MM.1S (cell line): Measurements from ENCODE around the gene HIKESHI.

Source experiments
- DNase-seq: peaks from one replicate; pipeline ENCODE4 v3.0.0-alpha.2; 2015
- H2AFZ ChIP-seq: fragments of 300-600 bp; sonication (generic); 2 replicates; pipeline ENCODE4 v1.6.0; 2016; ENCODE audit warnings: antibody characterized with exemption, low read length
- H3F3A ChIP-seq: fragments of 300-600 bp; sonication (generic); 2 replicates; pipeline ENCODE4 v1.6.1; 2016; ENCODE audit warnings: mild to moderate bottlenecking, antibody characterized with exemption, low read length, moderate library complexity, mixed read lengths; ENCODE audit not compliant: insufficient read depth
- H3K27ac ChIP-seq: fragments of 300-600 bp; sonication (generic); 2 replicates; pipeline ENCODE4 v1.5.1; 2016; ENCODE audit warnings: mild to moderate bottlenecking, low read length
- H3K27me3 ChIP-seq: fragments of 300-600 bp; sonication (generic); replicated peaks from 2 replicates; pipeline ENCODE4 v1.6.0; 2016; ENCODE audit warnings: low read length; ENCODE audit not compliant: insufficient read depth
- H3K36me3 ChIP-seq: fragments of 300-600 bp; sonication (generic); replicated peaks from 2 replicates; pipeline ENCODE4 v1.6.1; 2016; ENCODE audit warnings: mild to moderate bottlenecking, low read length, mixed read lengths; ENCODE audit not compliant: insufficient read depth
- H3K4me1 ChIP-seq: fragments of 300-600 bp; sonication (generic); 2 replicates; pipeline ENCODE4 v1.6.1; 2016; ENCODE audit warnings: low read length, mixed read lengths
- H3K4me2 ChIP-seq: fragments of 300-600 bp; sonication (generic); 2 replicates; pipeline ENCODE4 v1.6.0; 2016; ENCODE audit warnings: low read depth, low read length
- H3K4me3 ChIP-seq: fragments of 300-600 bp; sonication (generic); 2 replicates; pipeline ENCODE4 v1.5.1; 2016; ENCODE audit warnings: low read length, mixed read lengths
- H3K79me2 ChIP-seq: fragments of 300-600 bp; sonication (generic); 2 replicates; pipeline ENCODE4 v1.6.1; 2016; ENCODE audit warnings: mixed run types, low read length, mixed read lengths
- H3K9ac ChIP-seq: fragments of 300-600 bp; sonication (generic); 2 replicates; pipeline ENCODE4 v1.6.1; 2016; ENCODE audit warnings: low read length, mixed read lengths
- H3K9me2 ChIP-seq: fragments of 300-600 bp; sonication (generic); replicated peaks from 2 replicates; pipeline ENCODE4 v1.6.1; 2016; ENCODE audit warnings: mild to moderate bottlenecking, low read length, mixed read lengths; ENCODE audit not compliant: insufficient read depth
- H3K9me3 ChIP-seq: fragments of 300-600 bp; sonication (generic); replicated peaks from 2 replicates; pipeline ENCODE4 v1.6.1; 2016; ENCODE audit warnings: mild to moderate bottlenecking, low read length, mixed read lengths; ENCODE audit not compliant: insufficient read depth
- H4K20me1 ChIP-seq: fragments of 300-600 bp; sonication (generic); 2 replicates; pipeline ENCODE4 v1.6.1; 2016; ENCODE audit warnings: mild to moderate bottlenecking, low read length, moderate library complexity, mixed read lengths; ENCODE audit not compliant: insufficient read depth
- CTCF ChIP-seq: fragments of 300-600 bp; sonication (generic); IDR thresholded peaks from 2 replicates; pipeline ENCODE4 v1.5.1; 2016; ENCODE audit warnings: antibody characterized with exemption, low read length, mixed read lengths
- EZH2 ChIP-seq: fragments of 300-600 bp; sonication (generic); optimal IDR thresholded peaks from 2 replicates; pipeline ENCODE3; 2017; ENCODE audit warnings: low read depth, mild to moderate bottlenecking, antibody characterized with exemption, low read length, mixed read lengths
- EZH2phosphoT487 ChIP-seq: fragments of 300-600 bp; sonication (generic); IDR thresholded peaks from 2 replicates; pipeline ENCODE4 v1.6.1; 2018; ENCODE audit warnings: antibody characterized with exemption, low read length

HIKESHI gene

GRCh38 chr11:86335131-86335767 lies 33.2 kb downstream of the HIKESHI start:
- DNase-seq: no peak

GRCh38 chr11:86337227-86337626 lies 35.2 kb downstream of the HIKESHI start:
- H4K20me1 ChIP-seq: no peaks in the 10 kb centered on the region; the same call in 1 of the 2 replicates
- no peaks in the 10 kb centered on the region for H3K27me3 ChIP-seq
- H3K9me3 ChIP-seq: no peaks in the 10 kb centered on the region
- H2AFZ ChIP-seq: no peak overlapping the region
- H3K4me2 ChIP-seq: no peak overlapping the region
- TF ChIP-seq EZH2: no peak
- no peak for TF ChIP-seq EZH2phosphoT487
- no peak for TF ChIP-seq CTCF
- no peaks in the 10 kb centered on the region for H3F3A ChIP-seq
- DNase-seq: no peak
- H3K9me2 ChIP-seq: no peaks in the 10 kb centered on the region
- no peaks in the 10 kb centered on the region; the same call in 1 of the 2 replicates for H3K36me3 ChIP-seq
- no peak overlapping the region for H3K27ac ChIP-seq
- H3K4me1 ChIP-seq: no peaks in the 10 kb centered on the region
- 0 out of 2 replicates have a peak, but pooled peaks cover 4% of the 10 kb centered on the region for H3K79me2 ChIP-seq
- no peak overlapping the region for H3K4me3 ChIP-seq
- no peak overlapping the region for H3K9ac ChIP-seq

More at GRCh38 chr11:86335131-86335767, 33.2 kb downstream of the HIKESHI start:
- Histone ChIP-seq H3K4me2 (no peak overlapping the region), H3K79me2 (no peaks in the 10 kb centered on the region), H4K20me1 (no peaks in the 10 kb centered on the region; the same call in 1 of the 2 replicates), H3K36me3 (no peaks in the 10 kb centered on the region; the same call in 1 of the 2 replicates), H3F3A (no peaks in the 10 kb centered on the region), H3K9me2 (no peaks in the 10 kb centered on the region), H3K4me1 (no peaks in the 10 kb centered on the region), H3K9me3 (no peaks in the 10 kb centered on the region), H3K4me3 (no peak overlapping the region), H3K27me3 (no peaks in the 10 kb centered on the region), H3K9ac (no peak overlapping the region), H2AFZ (no peak overlapping the region), H3K27ac (no peak overlapping the region)
- no peak for TF ChIP-seq CTCF
- no peak for TF ChIP-seq EZH2phosphoT487
- no peak for TF ChIP-seq EZH2

GRCh38 chr11:86341382-86341781 lies 39.3 kb downstream of the HIKESHI start:
- no peak for DNase-seq

More at GRCh38 chr11:86341382-86341781, 39.3 kb downstream of the HIKESHI start:
- no peak for TF ChIP-seq EZH2phosphoT487
- no peak for TF ChIP-seq CTCF
- no peak for TF ChIP-seq EZH2
- Histone ChIP-seq H3K79me2 (0 out of 2 replicates have a peak, but pooled peaks cover 4% of the 10 kb centered on the region), H3F3A (no peaks in the 10 kb centered on the region), H3K36me3 (no peaks in the 10 kb centered on the region; the same call in 1 of the 2 replicates), H3K27ac (no peak overlapping the region), H2AFZ (no peak overlapping the region), H3K9me2 (no peaks in the 10 kb centered on the region), H3K27me3 (no peaks in the 10 kb centered on the region), H4K20me1 (no peaks in the 10 kb centered on the region), H3K9ac (no peak overlapping the region), H3K4me3 (no peak overlapping the region), H3K4me2 (no peak overlapping the region), H3K4me1 (no peaks in the 10 kb centered on the region), H3K9me3 (no peaks in the 10 kb centered on the region)
